H1 (cell line): ENCODE measurements around the gene LRRC3B. TPM values are rescaled to one million over a fixed set of nuclear protein-coding genes. Genes with fewer than 3 reads are reported as not detected.
"Not testable (repeated sequence)": the region's sequence is repeated elsewhere in the genome, so short reads cannot be mapped to it uniquely, and the experiment has no call there.

Source experiments
- CTCF ChIA-PET: fragments of 300-600 bp; sonication (Branson Sonifier 250); formaldehyde crosslinking; loops from one replicate; lab custom pipeline; 2021; ENCODE audit not compliant: partially characterized antibody; lab: Charles Lee
- POLR2A ChIA-PET: fragments of 300-600 bp; sonication (Branson Sonifier 250); formaldehyde crosslinking; loops from one replicate; lab custom pipeline; 2021; ENCODE audit warnings: inconsistent platforms; ENCODE audit not compliant: partially characterized antibody; lab: Charles Lee
- DNase-seq, 2 experiments: peaks; one replicate each; pipeline versions ENCODE4 v3.0.0 to v3.0.0-alpha.2; 2010 to 2022; ENCODE audit warnings: low spot score in 2 of 2, low read depth in 1 of 2, mixed read lengths in 1 of 2
- FAIRE-seq: peaks from 2 replicates; lab custom pipeline; 2011; peaks lifted over from hg19 to GRCh38; lab: Jason Lieb, UNC
- H2AFZ ChIP-seq: 2 replicates; pipeline ENCODE4 v1.8.1; 2012; ENCODE audit warnings: low read length, inconsistent platforms
- H2AK5ac ChIP-seq: 2 replicates; pipeline ENCODE4 v1.6.1; 2013; ENCODE audit warnings: low read depth, low read length
- H2BK120ac ChIP-seq: replicated peaks from 2 replicates; pipeline ENCODE3; 2013; ENCODE audit warnings: low read depth, low read length, inconsistent platforms
- H2BK12ac ChIP-seq: 2 replicates; pipeline ENCODE4 v1.6.1; 2013; ENCODE audit warnings: low read depth, low read length
- H2BK15ac ChIP-seq: 2 replicates; pipeline ENCODE4 v1.6.1; 2013; ENCODE audit warnings: low read length
- H2BK20ac ChIP-seq: 2 replicates; pipeline ENCODE4 v1.6.1; 2013; ENCODE audit warnings: low read length
- H2BK5ac ChIP-seq: 2 replicates; pipeline ENCODE4 v1.6.1; 2013; ENCODE audit warnings: low read depth, low read length
- H3K14ac ChIP-seq: 2 replicates; pipeline ENCODE4 v1.6.1; 2013; ENCODE audit warnings: inconsistent platforms; ENCODE audit not compliant: insufficient read length
- H3K18ac ChIP-seq: 2 replicates; pipeline ENCODE4 v1.6.1; 2013; ENCODE audit warnings: low read length; ENCODE audit errors: extremely low read depth
- H3K23ac ChIP-seq: 2 replicates; pipeline ENCODE4 v1.6.1; 2013; ENCODE audit warnings: inconsistent platforms; ENCODE audit not compliant: insufficient read length
- H3K23me2 ChIP-seq: 2 replicates; pipeline ENCODE4 v1.6.1; 2013; ENCODE audit warnings: low read depth, low read length
- H3K27ac ChIP-seq: 2 replicates; pipeline ENCODE4 v1.6.1; 2011; ENCODE audit warnings: low read depth, low read length, inconsistent platforms
- H3K27me3 ChIP-seq, 4 experiments: replicated peaks in 1 of 4; 1 replicate in 1 of 4; 2 replicates in 3 of 4; pipeline versions ENCODE4 v1.6.1 to v1.8.1; 2011 to 2013; ENCODE audit warnings: low read length in 3 of 4, mild to moderate bottlenecking in 3 of 4, inconsistent platforms in 2 of 4, mixed read lengths in 2 of 4, moderate library complexity in 1 of 4; ENCODE audit not compliant: control insufficient read depth in 3 of 4, insufficient read depth in 3 of 4; ENCODE audit errors: extremely low read depth in 1 of 4
- H3K36me3 ChIP-seq, 4 experiments: 2 replicates each; pipeline versions ENCODE4 v1.6.1 to v1.8.1; 2011 to 2013; ENCODE audit warnings: mild to moderate bottlenecking in 4 of 4, low read length in 3 of 4, moderate library complexity in 2 of 4, control low read depth in 1 of 4, inconsistent platforms in 1 of 4; ENCODE audit not compliant: insufficient read depth in 4 of 4, control insufficient read depth in 2 of 4
- H3K4ac ChIP-seq: replicated peaks from 2 replicates; pipeline ENCODE3; 2013; ENCODE audit warnings: low read length, low read depth, mixed read lengths, inconsistent platforms; ENCODE audit not compliant: insufficient read length
- H3K4me1 ChIP-seq, 4 experiments: replicated peaks in 1 of 4; 1 replicate in 1 of 4; 2 replicates in 3 of 4; pipeline versions ENCODE4 v1.6.1 to v1.8.1; 2011 to 2013; ENCODE audit warnings: low read length in 3 of 4, inconsistent platforms in 2 of 4, mixed read lengths in 1 of 4; ENCODE audit not compliant: insufficient read depth in 4 of 4, control insufficient read depth in 3 of 4
- H3K4me2 ChIP-seq, 2 experiments: 2 replicates each; pipeline versions ENCODE4 v1.6.1 to v1.8.1; 2011 to 2013; ENCODE audit warnings: low read depth in 2 of 2, low read length in 2 of 2, control low read depth in 1 of 2, inconsistent platforms in 1 of 2, mild to moderate bottlenecking in 1 of 2; ENCODE audit not compliant: insufficient read depth in 1 of 2
- H3K4me3 ChIP-seq, 4 experiments: fragments of 200-600, 300-600 bp in 1 of 4; sonication (generic), shearing (Covaris generic), sonication (Bioruptor Twin) in 1 of 4; 2 replicates each; pipeline versions ENCODE4 v1.5.1 to v1.8.1; 2011 to 2016; ENCODE audit warnings: low read length in 4 of 4, low read depth in 3 of 4, control low read depth in 2 of 4, inconsistent platforms in 2 of 4, mild to moderate bottlenecking in 2 of 4, mixed read lengths in 1 of 4, moderate library complexity in 1 of 4; ENCODE audit not compliant: insufficient read depth in 2 of 4; ENCODE audit errors: extremely low read depth in 1 of 4
- H3K56ac ChIP-seq: replicated peaks from 2 replicates; pipeline ENCODE3; 2013; ENCODE audit warnings: low read depth, mild to moderate bottlenecking, mixed read lengths, low read length, inconsistent platforms; ENCODE audit not compliant: insufficient read length
- H3K79me1 ChIP-seq: 2 replicates; pipeline ENCODE4 v1.6.1; 2013; ENCODE audit warnings: low read depth, low read length, control low read depth
- H3K79me2 ChIP-seq, 2 experiments: 2 replicates each; pipeline versions ENCODE4 v1.6.1 to v1.8.1; 2012 to 2013; ENCODE audit warnings: low read length in 2 of 2, mild to moderate bottlenecking in 2 of 2, inconsistent platforms in 1 of 2; ENCODE audit not compliant: insufficient read depth in 2 of 2, control insufficient read depth in 1 of 2
- H3K9ac ChIP-seq, 4 experiments: replicated peaks in 1 of 4; 1 replicate in 1 of 4; 2 replicates in 3 of 4; pipeline versions ENCODE4 v1.6.1 to v1.8.1; 2011 to 2013; ENCODE audit warnings: low read depth in 3 of 4, low read length in 3 of 4, control low read depth in 2 of 4, mild to moderate bottlenecking in 2 of 4, moderate library complexity in 2 of 4, inconsistent platforms in 1 of 4; ENCODE audit errors: extremely low read depth in 1 of 4
- H3K9me3 ChIP-seq, 2 experiments: 2 replicates each; pipeline versions ENCODE4 v1.6.1 to v1.8.1; 2012 to 2013; ENCODE audit warnings: mild to moderate bottlenecking in 2 of 2, moderate library complexity in 2 of 2, control low read depth in 1 of 2, inconsistent platforms in 1 of 2, low read depth in 1 of 2, low read length in 1 of 2, mixed read lengths in 1 of 2; ENCODE audit not compliant: insufficient read depth in 2 of 2
- H4K20me1 ChIP-seq, 2 experiments: replicated peaks in 1 of 2; 2 replicates each; pipeline versions ENCODE3 to v1.8.1; 2011 to 2013; ENCODE audit warnings: inconsistent platforms in 2 of 2, low read length in 2 of 2, mild to moderate bottlenecking in 1 of 2; ENCODE audit not compliant: insufficient read depth in 2 of 2, control insufficient read depth in 1 of 2
- H4K5ac ChIP-seq: 2 replicates; pipeline ENCODE4 v1.6.1; 2013; ENCODE audit warnings: low read length, low read depth, mixed read lengths, inconsistent platforms; ENCODE audit not compliant: insufficient read length
- H4K8ac ChIP-seq: 2 replicates; pipeline ENCODE4 v1.8.0; 2013; ENCODE audit warnings: mild to moderate bottlenecking, moderate library complexity, low read length, inconsistent platforms; ENCODE audit not compliant: insufficient read depth; ENCODE audit errors: extremely low read depth
- H4K91ac ChIP-seq: replicated peaks from 2 replicates; pipeline ENCODE3; 2013; ENCODE audit warnings: low read length, mixed read lengths, inconsistent platforms; ENCODE audit not compliant: insufficient read length
- ATF2 ChIP-seq: IDR thresholded peaks from 2 replicates; pipeline ENCODE4 v1.6.1; 2012; ENCODE audit warnings: low read length, inconsistent platforms
- CBX5 ChIP-seq: fragments of 300-800, 300-1000 bp; sonication (generic); IDR thresholded peaks from 2 replicates; pipeline ENCODE4 v1.7.1; 2016; ENCODE audit warnings: antibody characterized with exemption, low read length, low read depth
- PHF8 ChIP-seq: fragments of 200-600 bp; sonication (generic); conservative IDR thresholded peaks from 2 replicates; pipeline ENCODE4 v1.7.1; 2012; ENCODE audit warnings: low read depth, mild to moderate bottlenecking, inconsistent platforms, low read length, moderate library complexity
- RFX5 ChIP-seq: IDR thresholded peaks from 2 replicates; pipeline ENCODE4 v1.6.1; 2011; ENCODE audit warnings: low read depth, low read length, improper control_type of control experiment, borderline replicate concordance
- TAF7 ChIP-seq: optimal IDR thresholded peaks from 2 replicates; pipeline ENCODE3; 2011; ENCODE audit warnings: low read depth, mild to moderate bottlenecking, inconsistent platforms, low read length, moderate library complexity, borderline replicate concordance
- TEAD4 ChIP-seq: IDR thresholded peaks from 2 replicates; pipeline ENCODE4 v1.6.1; 2012; ENCODE audit warnings: low read depth, low read length, inconsistent platforms, mixed read lengths
- WGBS, 2 experiments: shearing (Covaris generic) in 1 of 2; methylation state at CpG; one replicate each; pipeline versions ENCODE4 v1.1.6 to v1.1.7; 2013 to 2015; ENCODE audit warnings: low lambda C conversion rate in 2 of 2, mixed read lengths in 2 of 2, inconsistent platforms in 1 of 2, low coverage in 1 of 2, missing lambda C conversion rate in 1 of 2; ENCODE audit not compliant: insufficient replicate concordance in 2 of 2, insufficient coverage in 1 of 2, insufficient read length in 1 of 2; ENCODE audit errors: extremely low coverage in 1 of 2, missing lambda C conversion rate in 1 of 2; 5-methylcytosine and 5-hydroxymethylcytosine counted together
- polyA plus RNA-seq, 7 experiments: library from polyadenylated mRNA; depleted of rRNA in 3 of 7; stranded (reverse) in 5 of 7; unstranded in 2 of 7; fragments of >200 nt in 5 of 7; fragments of 200-250 nt in 2 of 7; gene quantifications; 1 replicate in 5 of 7; 2 replicates in 1 of 7; 4 replicates in 1 of 7; pipeline versions ENCODE4 v1.2.1 to v1.2.3, GENCODE V29; 2011 to 2013; ENCODE audit warnings: missing spikeins in 2 of 7, mixed read lengths in 2 of 7
- total RNA-seq: library from RNA; stranded (reverse); fragmentation: NEBNext Ultra II Directional; extraction: Animal tissue kit (Norgen Biotek cat#: 25700); gene quantifications from 2 replicates; pipeline ENCODE4 v1.2.1, GENCODE V29; 2021

Gene LRRC3B
- total and polyA plus RNA-seq, 2 of the 8 experiments (the other 6 are each of a cell fraction or from before 2014, with no cell fraction given): 1.6 to 3.1 TPM

- TF ChIP-seq ATF2 (no peak), RFX5 (no peak), TAF7 (no peak), TEAD4 (no peak), CBX5 (no peak), PHF8 (no peak)
Measured at GRCh38 chr3:26596335-26596734, 26.2 kb upstream of the LRRC3B start (continued).

GRCh38 chr3:26603311-26603710, 19.3 kb upstream of the LRRC3B start:
- H3K36me3 ChIP-seq, H4K91ac ChIP-seq, H3K56ac ChIP-seq, H4K20me1 ChIP-seq, H2AFZ ChIP-seq, H2BK120ac ChIP-seq, H2BK20ac ChIP-seq, H3K27me3 ChIP-seq, H3K23ac ChIP-seq, POLR2A ChIA-PET, H3K79me2 ChIP-seq, DNase-seq, H2BK15ac ChIP-seq, H3K14ac ChIP-seq, H3K4me3 ChIP-seq, H3K27ac ChIP-seq, H3K9ac ChIP-seq, H4K8ac ChIP-seq, H3K18ac ChIP-seq, H2BK5ac ChIP-seq, CTCF ChIA-PET, H4K5ac ChIP-seq, H3K4me2 ChIP-seq, H2BK12ac ChIP-seq, FAIRE-seq, H3K4ac ChIP-seq, H3K4me1 ChIP-seq, H3K23me2 ChIP-seq, H3K79me1 ChIP-seq, H2AK5ac ChIP-seq: not testable (repeated sequence)
- peaks cover 12 to 20% of the 10 kb centered on the region in 2 experiments for H3K9me3 ChIP-seq
- WGBS, 2 experiments: 89% methylated on average over 1 of the region's 1 CpG; no CpG with 5 or more reads in 1 of the 2 experiments
